Type B pancreatic cell (in vitro differentiated cells): Measurements from ENCODE around the gene NLGN1. TPM values are rescaled to one million over a fixed set of nuclear protein-coding genes. Genes with fewer than 3 reads are reported as not detected.

Experiments
- DNase-seq: peaks from one replicate; pipeline ENCODE4 v3.0.0; 2021; ENCODE audit warnings: mixed read lengths; ENCODE audit not compliant: unreplicated experiment; ENCODE audit errors: extremely low spot score
- H3K27ac Mint-ChIP-seq: 2 replicates; pipeline ENCODE4 v1.8.0; 2021; ENCODE audit warnings: mild to moderate bottlenecking, mixed read lengths
- H3K27me3 Mint-ChIP-seq: 2 replicates; pipeline ENCODE4 v1.8.0; 2021; ENCODE audit warnings: mixed read lengths
- H3K36me3 Mint-ChIP-seq: 2 replicates; pipeline ENCODE4 v1.8.0; 2021; ENCODE audit warnings: mixed read lengths
- H3K4me1 Mint-ChIP-seq: one replicate; pipeline ENCODE4 v1.8.0; 2021; ENCODE audit warnings: mixed read lengths; ENCODE audit not compliant: unreplicated experiment
- H3K4me3 Mint-ChIP-seq: 2 replicates; pipeline ENCODE4 v1.8.0; 2021; ENCODE audit warnings: mild to moderate bottlenecking, mixed read lengths
- H3K9me3 Mint-ChIP-seq: 2 replicates; pipeline ENCODE4 v1.8.0; 2021; ENCODE audit warnings: mixed read lengths
- total RNA-seq: library from RNA; stranded (reverse); gene quantifications from 2 replicates; pipeline ENCODE4 v1.2.1, GENCODE V29; 2021; ENCODE audit warnings: low replicate concordance
- TF ChIP-seq, protein P1 (sequence below): fragments of 200-600 bp; sonication (generic); conservative IDR thresholded peaks from 2 replicates; pipeline ENCODE4 v1.5.0; 2021; ENCODE audit warnings: antibody characterized with exemption, mild to moderate bottlenecking

NLGN1 gene
- total RNA-seq, 1 donor from 2014 or later = 12.6 TPM

GRCh38 chr3:174191895-174192294 lies 794.4 kb downstream of the NLGN1 start:
- Mint-ChIP-seq H3K36me3 (no peaks in the 10 kb centered on the region), H3K27ac (no peak overlapping the region), H3K9me3 (no peaks in the 10 kb centered on the region), H3K4me1 (peaks cover 5% of the 10 kb centered on the region), H3K4me3 (no peak overlapping the region), H3K27me3 (no peaks in the 10 kb centered on the region)
- TF ChIP-seq, protein P1, sequence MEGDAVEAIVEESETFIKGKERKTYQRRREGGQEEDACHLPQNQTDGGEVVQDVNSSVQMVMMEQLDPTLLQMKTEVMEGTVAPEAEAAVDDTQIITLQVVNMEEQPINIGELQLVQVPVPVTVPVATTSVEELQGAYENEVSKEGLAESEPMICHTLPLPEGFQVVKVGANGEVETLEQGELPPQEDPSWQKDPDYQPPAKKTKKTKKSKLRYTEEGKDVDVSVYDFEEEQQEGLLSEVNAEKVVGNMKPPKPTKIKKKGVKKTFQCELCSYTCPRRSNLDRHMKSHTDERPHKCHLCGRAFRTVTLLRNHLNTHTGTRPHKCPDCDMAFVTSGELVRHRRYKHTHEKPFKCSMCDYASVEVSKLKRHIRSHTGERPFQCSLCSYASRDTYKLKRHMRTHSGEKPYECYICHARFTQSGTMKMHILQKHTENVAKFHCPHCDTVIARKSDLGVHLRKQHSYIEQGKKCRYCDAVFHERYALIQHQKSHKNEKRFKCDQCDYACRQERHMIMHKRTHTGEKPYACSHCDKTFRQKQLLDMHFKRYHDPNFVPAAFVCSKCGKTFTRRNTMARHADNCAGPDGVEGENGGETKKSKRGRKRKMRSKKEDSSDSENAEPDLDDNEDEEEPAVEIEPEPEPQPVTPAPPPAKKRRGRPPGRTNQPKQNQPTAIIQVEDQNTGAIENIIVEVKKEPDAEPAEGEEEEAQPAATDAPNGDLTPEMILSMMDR = no peak
- DNase-seq = no peak

DNA sequence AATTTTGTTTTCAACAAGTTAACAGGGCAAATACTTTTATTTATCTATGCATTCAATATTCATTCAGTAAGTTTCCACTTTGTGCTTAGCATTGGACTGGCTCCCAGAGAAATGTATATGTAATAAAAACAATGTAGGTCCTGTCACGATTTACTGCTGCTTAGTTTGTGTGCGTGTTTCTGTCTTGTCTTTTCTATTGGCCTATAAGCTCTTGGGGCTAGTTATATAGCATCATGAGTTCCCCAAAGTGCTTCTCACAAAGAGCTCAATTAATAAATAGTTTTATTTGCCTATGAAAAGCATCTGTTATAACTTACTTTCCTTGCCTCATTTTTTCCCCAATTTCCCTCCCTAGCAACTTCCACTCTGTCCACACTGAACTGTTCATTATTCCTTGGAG lies 794.9 kb downstream of the NLGN1 start:
- DNase-seq = no peak
- H3K4me3 Mint-ChIP-seq = no peak overlapping the region
- peaks cover 5% of the 10 kb centered on the region for H3K4me1 Mint-ChIP-seq
- H3K27ac Mint-ChIP-seq = no peak overlapping the region
- H3K27me3 Mint-ChIP-seq = no peaks in the 10 kb centered on the region
- no peaks in the 10 kb centered on the region for H3K9me3 Mint-ChIP-seq
- no peaks in the 10 kb centered on the region for H3K36me3 Mint-ChIP-seq
- TF ChIP-seq, protein P1 = no peak

DNA sequence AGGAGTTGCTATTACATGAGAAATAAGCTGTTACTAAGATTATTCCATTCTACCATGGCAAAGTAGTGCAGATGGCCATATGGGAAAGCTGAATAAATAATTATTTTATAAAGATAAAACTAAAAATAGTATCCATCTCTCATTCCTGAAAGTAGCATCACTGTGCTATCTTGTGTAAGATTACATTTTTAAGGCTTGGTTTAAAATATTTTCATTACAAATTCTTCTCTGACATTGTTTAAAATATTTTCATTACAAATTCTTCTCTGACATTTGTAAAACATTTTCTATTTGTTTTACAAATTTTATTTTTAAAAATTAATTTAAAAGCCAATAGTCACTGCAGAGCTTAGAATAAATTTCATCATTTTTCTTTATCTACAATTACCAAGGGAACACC lies 796.1 kb downstream of the NLGN1 start:
- H3K9me3 Mint-ChIP-seq = no peaks in the 10 kb centered on the region
- H3K36me3 Mint-ChIP-seq = no peaks in the 10 kb centered on the region

GRCh38 chr3:174197416-174197815 lies 799.9 kb downstream of the NLGN1 start:
- H3K36me3 Mint-ChIP-seq = no peaks in the 10 kb centered on the region

More for the DNA sequence above, 796.1 kb downstream of the NLGN1 start:
- Mint-ChIP-seq H3K4me1 (peaks cover 1% of the 10 kb centered on the region), H3K4me3 (no peak overlapping the region), H3K27ac (no peak overlapping the region), H3K27me3 (no peaks in the 10 kb centered on the region)
- no peak for DNase-seq
- TF ChIP-seq, protein P1 = no peak

GRCh38 chr3:174198199-174198598 lies 800.7 kb downstream of the NLGN1 start:
- Mint-ChIP-seq H3K9me3 (no peaks in the 10 kb centered on the region), H3K4me3 (no peak overlapping the region), H3K27ac (no peak overlapping the region), H3K4me1 (peaks cover 11% of the 10 kb centered on the region), H3K27me3 (no peaks in the 10 kb centered on the region), H3K36me3 (no peaks in the 10 kb centered on the region)
- no peak for DNase-seq
- TF ChIP-seq, protein P1 = no peak

More at GRCh38 chr3:174197416-174197815, 799.9 kb downstream of the NLGN1 start:
- Mint-ChIP-seq H3K27me3 (no peaks in the 10 kb centered on the region), H3K27ac (no peak overlapping the region), H3K4me3 (no peak overlapping the region), H3K4me1 (peaks cover 7% of the 10 kb centered on the region), H3K9me3 (no peaks in the 10 kb centered on the region)
- TF ChIP-seq, protein P1 = no peak
- DNase-seq = no peak

DNA sequence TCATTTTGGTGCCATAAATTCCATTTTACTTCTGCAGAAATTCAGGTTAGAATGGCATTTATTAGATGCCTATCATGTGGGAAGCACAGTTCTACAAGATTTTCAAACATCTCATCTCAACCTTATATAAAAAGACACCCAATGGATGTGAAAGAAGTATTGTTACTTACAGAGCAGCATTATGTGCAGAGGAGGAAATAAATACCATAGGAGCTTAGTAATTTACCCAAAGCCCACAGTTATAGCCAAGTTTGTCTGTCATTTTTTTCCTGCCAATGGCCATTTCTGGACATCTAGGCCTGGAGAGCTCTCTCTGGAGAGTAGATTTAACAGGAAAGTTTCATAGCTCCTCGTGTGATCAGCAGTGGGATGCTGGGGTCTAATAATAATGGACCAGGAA lies 802.2 kb downstream of the NLGN1 start:
- H3K36me3 Mint-ChIP-seq = no peaks in the 10 kb centered on the region
- H3K27ac Mint-ChIP-seq = no peak overlapping the region
- no peaks in the 10 kb centered on the region for H3K27me3 Mint-ChIP-seq
- no peaks in the 10 kb centered on the region for H3K9me3 Mint-ChIP-seq
- TF ChIP-seq, protein P1 = no peak
- H3K4me1 Mint-ChIP-seq = peaks cover 11% of the 10 kb centered on the region
- DNase-seq = no peak
- no peak overlapping the region for H3K4me3 Mint-ChIP-seq
